Psoas muscle (tissue), 8 donors: ENCODE data around the gene RNF125. TPM values are rescaled to one million over a fixed set of nuclear protein-coding genes. Genes with fewer than 3 reads are reported as not detected.

ENCODE experiments used
- ATAC-seq, 4 donors: fragments of 200-7000 bp; cut with Tn5 transposase; one replicate each; pipeline ENCODE4 v1.9.1; 2020; ENCODE audit warnings: moderate library complexity in 3 of 4, mild to moderate bottlenecking in 2 of 4
- DNase-seq, 2 donors: peaks; one replicate each; pipeline ENCODE4 v3.0.0-alpha.2; 2020
- H3K27ac ChIP-seq: fragments of 200-600 bp; one replicate; pipeline ENCODE4 v1.8.0; 2022
- H3K27me3 ChIP-seq, 3 donors: fragments of 200-600 bp in 1 of 3; one replicate each; pipeline versions ENCODE4 v1.6.1 to v1.8.0; 2013 to 2022; ENCODE audit warnings: low read length in 2 of 3, mild to moderate bottlenecking in 2 of 3, moderate library complexity in 1 of 3; ENCODE audit not compliant: insufficient read depth in 3 of 3
- H3K36me3 ChIP-seq, 2 donors: fragments of 200-600 bp in 1 of 2; one replicate each; pipeline versions ENCODE4 v1.6.1 to v1.8.0; 2013 to 2022; ENCODE audit warnings: low read depth in 1 of 2, mild to moderate bottlenecking in 1 of 2, moderate library complexity in 1 of 2; ENCODE audit not compliant: insufficient read depth in 1 of 2
- H3K4me1 ChIP-seq: fragments of 200-600 bp; one replicate; pipeline ENCODE4 v1.8.0; 2022
- H3K4me3 ChIP-seq: fragments of 200-600 bp; one replicate; pipeline ENCODE4 v1.8.0; 2022; ENCODE audit warnings: mild to moderate bottlenecking
- H3K9me3 ChIP-seq: fragments of 200-600 bp; one replicate; pipeline ENCODE4 v1.8.0; 2022
- WGBS, 3 donors: extraction: QIAGEN DNeasy Blood & Tissue Kit; methylation state at CpG; one replicate each; pipeline versions ENCODE4 v1.1.6 to v1.1.7; 2013; 5-methylcytosine and 5-hydroxymethylcytosine counted together
- intact Hi-C, 2 donors: fragments of 100-400 bp; cut with DNase I; formaldehyde crosslinking; loops; one replicate each; pipeline versions ENCODE4 v1.11.0 to v1.14.2; 2022
- polyA plus RNA-seq, 3 donors: library from polyadenylated mRNA; stranded (reverse); fragments of 200-250 nt; gene quantifications; one replicate each; pipeline ENCODE4 v1.2.3, GENCODE V29; 2013
- total RNA-seq, 4 donors: library from RNA; stranded (reverse); fragmentation: NEBNext Ultra II Directional in 2 of 4; extraction: Animal tissue kit (Norgen Biotek cat#: 25700) in 2 of 4; gene quantifications; one replicate each; pipeline versions ENCODE4 v1.2.1 to v1.2.4, GENCODE V29; 2021 to 2023
- TF ChIP-seq, protein P1 (sequence below): fragments of 200-600 bp; IDR thresholded peaks from one replicate; pipeline ENCODE4 v1.8.0; 2022; ENCODE audit warnings: antibody characterized with exemption
- donor health status: healthy with polysubstance abuse.
- donor health status: DM: no; HTN: no; CAD: no; lungs with moderate emphysema.
- donor health status: Bipolar disorder and iron deficiency.
- donor health status: healthy.
- donor health status: DM: yes; HTN: yes; CAD: no.
- donor health status: DM: no; HTN: no; CAD: no.
- donor health status: DM: no; HTN: no; CAD: no.
- donor health status: DM: yes; HTN: yes; CAD: no.

The RNF125 gene
- total and polyA plus RNA-seq, 7 donors = 1.2 to 4.2 (median 1.8) TPM

GRCh38 chr18:32095192-32095899 is 76.7 kb downstream of the RNF125 start:
- Histone ChIP-seq H3K36me3 (no peaks in the 10 kb centered on the region), H3K27ac (peak overlapping the region; percentile 12), H3K4me3 (no peak overlapping the region), H3K9me3 (no peaks in the 10 kb centered on the region), H3K27me3 (no peaks in the 10 kb centered on the region), H3K4me1 (peaks cover 46% of the 10 kb centered on the region)
- no peak for DNase-seq
- WGBS, 3 donors = 75 to 88% (median 82%) methylated on average over 7 of the region's 7 CpGs
- intact Hi-C loops = loop anchor here (10.0 kb wide), 2 partner anchors 151 to 379 kb away; partner anchors contain the start of genes GAREM1 (in 1 of the 2) and TRAPPC8 (in 1 of the 2)
- TF ChIP-seq, protein P1, sequence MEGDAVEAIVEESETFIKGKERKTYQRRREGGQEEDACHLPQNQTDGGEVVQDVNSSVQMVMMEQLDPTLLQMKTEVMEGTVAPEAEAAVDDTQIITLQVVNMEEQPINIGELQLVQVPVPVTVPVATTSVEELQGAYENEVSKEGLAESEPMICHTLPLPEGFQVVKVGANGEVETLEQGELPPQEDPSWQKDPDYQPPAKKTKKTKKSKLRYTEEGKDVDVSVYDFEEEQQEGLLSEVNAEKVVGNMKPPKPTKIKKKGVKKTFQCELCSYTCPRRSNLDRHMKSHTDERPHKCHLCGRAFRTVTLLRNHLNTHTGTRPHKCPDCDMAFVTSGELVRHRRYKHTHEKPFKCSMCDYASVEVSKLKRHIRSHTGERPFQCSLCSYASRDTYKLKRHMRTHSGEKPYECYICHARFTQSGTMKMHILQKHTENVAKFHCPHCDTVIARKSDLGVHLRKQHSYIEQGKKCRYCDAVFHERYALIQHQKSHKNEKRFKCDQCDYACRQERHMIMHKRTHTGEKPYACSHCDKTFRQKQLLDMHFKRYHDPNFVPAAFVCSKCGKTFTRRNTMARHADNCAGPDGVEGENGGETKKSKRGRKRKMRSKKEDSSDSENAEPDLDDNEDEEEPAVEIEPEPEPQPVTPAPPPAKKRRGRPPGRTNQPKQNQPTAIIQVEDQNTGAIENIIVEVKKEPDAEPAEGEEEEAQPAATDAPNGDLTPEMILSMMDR = no peak
- ATAC-seq = no peak

- ATAC-seq (no peak), DNase-seq (no peak)
- no peaks in the 10 kb centered on the region for H3K27me3 ChIP-seq
- 56 to 69% (median 60%) methylated on average over 4 of the region's 4 CpGs for WGBS, 3 donors
- no peak overlapping the region for H3K27ac ChIP-seq
- H3K4me3 ChIP-seq = no peak overlapping the region
- no peaks in the 10 kb centered on the region for H3K9me3 ChIP-seq
- H3K4me1 ChIP-seq = peaks cover 46% of the 10 kb centered on the region
- TF ChIP-seq, protein P1 = no peak
- intact Hi-C loops = loop anchor here (10.0 kb wide), 2 partner anchors 151 to 379 kb away; partner anchors contain the start of genes GAREM1 (in 1 of the 2) and TRAPPC8 (in 1 of the 2)
- H3K36me3 ChIP-seq = no peaks in the 10 kb centered on the region
Observed at GRCh38 chr18:32095900-32096229, 77.2 kb downstream of the RNF125 start.

- no peak for ATAC-seq
- DNase-seq = no peak
- intact Hi-C loops = loop anchor here (10.0 kb wide), 2 partner anchors 152 to 378 kb away; partner anchors contain the start of genes GAREM1 (in 1 of the 2) and TRAPPC8 (in 1 of the 2)
- TF ChIP-seq, protein P1 = no peak
- H3K9me3 ChIP-seq = no peaks in the 10 kb centered on the region
- H3K27ac ChIP-seq = no peak overlapping the region
- no peaks in the 10 kb centered on the region for H3K27me3 ChIP-seq
- no peak overlapping the region for H3K4me3 ChIP-seq
- H3K36me3 ChIP-seq = no peaks in the 10 kb centered on the region
- WGBS, 3 donors = 91 to 99% (median 93%) methylated on average over 2 of the region's 2 CpGs
- H3K4me1 ChIP-seq = peaks cover 42% of the 10 kb centered on the region
Observed at GRCh38 chr18:32096946-32097345, 78.3 kb downstream of the RNF125 start.

DNA sequence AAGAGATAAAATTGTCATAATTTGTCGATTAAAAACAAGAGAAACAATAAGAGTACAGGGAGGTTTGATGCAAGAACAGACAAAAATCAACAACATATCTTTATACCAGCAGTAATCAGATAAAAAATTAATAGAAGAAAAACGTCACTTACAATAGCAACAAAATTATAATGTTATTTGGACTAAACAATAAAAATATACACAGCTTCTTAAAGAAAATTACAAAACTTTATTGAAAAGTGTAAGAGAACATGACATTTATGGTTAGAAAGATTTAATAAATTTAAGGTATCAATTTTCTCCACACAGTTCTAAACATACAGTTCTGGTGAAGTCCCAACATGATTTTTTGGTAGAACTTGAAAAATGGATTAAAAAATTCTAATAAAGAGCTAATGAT is 85.9 kb downstream of the RNF125 start:
- no peak overlapping the region for H3K4me3 ChIP-seq
- DNase-seq (no peak), ATAC-seq (no peak)
- no peaks in the 10 kb centered on the region for H3K27me3 ChIP-seq
- H3K36me3 ChIP-seq = no peaks in the 10 kb centered on the region
- 86 to 92% (median 88%) methylated on average over 2 of the region's 2 CpGs for WGBS, 3 donors
- peaks cover 6% of the 10 kb centered on the region for H3K4me1 ChIP-seq
- H3K27ac ChIP-seq = no peak overlapping the region
- H3K9me3 ChIP-seq = no peaks in the 10 kb centered on the region
- intact Hi-C loops = no loop called here
- TF ChIP-seq, protein P1 = no peak
